NT2/D1 (cell line): Measurements from ENCODE around the gene MAPK13.

ENCODE experiments used
- DNase-seq: peaks from one replicate; pipeline ENCODE4 v3.0.0-alpha.2; 2011; ENCODE audit warnings: low read depth, low spot score
- H3K27me3 ChIP-seq: 2 replicates; pipeline ENCODE4 v1.6.0; 2011; ENCODE audit warnings: mild to moderate bottlenecking; ENCODE audit not compliant: insufficient read length, insufficient read depth
- H3K36me3 ChIP-seq: 2 replicates; pipeline ENCODE4 v1.6.1; 2011; ENCODE audit warnings: mild to moderate bottlenecking, low read length, mixed read lengths; ENCODE audit not compliant: insufficient read depth, insufficient read length
- H3K4me1 ChIP-seq: 2 replicates; pipeline ENCODE4 v1.5.1; 2011; ENCODE audit not compliant: insufficient read depth, insufficient read length
- H3K4me3 ChIP-seq: 2 replicates; pipeline ENCODE4 v1.5.1; 2011; ENCODE audit warnings: low read depth; ENCODE audit not compliant: insufficient read length
- H3K9ac ChIP-seq: 2 replicates; pipeline ENCODE4 v1.6.0; 2011; ENCODE audit warnings: low read depth; ENCODE audit not compliant: insufficient read length
- H3K9me3 ChIP-seq: 2 replicates; pipeline ENCODE4 v1.5.1; 2011; ENCODE audit warnings: mild to moderate bottlenecking, low read length; ENCODE audit not compliant: insufficient read depth
- SUZ12 ChIP-seq: IDR thresholded peaks from 2 replicates; pipeline ENCODE4 v1.6.1; 2011; ENCODE audit not compliant: insufficient read length, insufficient read depth; ENCODE audit errors: extremely low read depth
- YY1 ChIP-seq: IDR thresholded peaks from 2 replicates; pipeline ENCODE4 v1.6.1; 2011; ENCODE audit not compliant: insufficient read length, insufficient read depth
- ZNF274 ChIP-seq: IDR thresholded peaks from 2 replicates; pipeline ENCODE4 v1.6.1; 2011; ENCODE audit warnings: mild to moderate bottlenecking, low read depth, low read length

The MAPK13 gene

GRCh38 chr6:36115412-36115811 lies 14.9 kb upstream of the MAPK13 start:
- Histone ChIP-seq H3K9ac (no peak overlapping the region), H3K4me1 (peaks cover 6% of the 10 kb centered on the region)

GRCh38 chr6:36116066-36116864 lies 14.0 kb upstream of the MAPK13 start:
- Histone ChIP-seq H3K9me3 (no peaks in the 10 kb centered on the region), H3K27me3 (no peaks in the 10 kb centered on the region), H3K9ac (no peak overlapping the region), H3K4me1 (peaks cover 8% of the 10 kb centered on the region), H3K4me3 (no peak overlapping the region), H3K36me3 (peaks cover 5% of the 10 kb centered on the region)
- DNase-seq = no peak
- TF ChIP-seq YY1 (no peak), SUZ12 (no peak), ZNF274 (no peak)

More at GRCh38 chr6:36115412-36115811, 14.9 kb upstream of the MAPK13 start:
- Histone ChIP-seq H3K4me3 (no peak overlapping the region), H3K9me3 (no peaks in the 10 kb centered on the region), H3K36me3 (peaks cover 6% of the 10 kb centered on the region), H3K27me3 (no peaks in the 10 kb centered on the region)
- no peak for DNase-seq
- TF ChIP-seq YY1 (no peak), SUZ12 (no peak)

GRCh38 chr6:36116943-36117342 lies 13.4 kb upstream of the MAPK13 start:
- TF ChIP-seq YY1 (no peak), SUZ12 (no peak), ZNF274 (no peak)

GRCh38 chr6:36117658-36118549 lies 12.4 kb upstream of the MAPK13 start:
- Histone ChIP-seq H3K9me3 (no peaks in the 10 kb centered on the region), H3K9ac (no peak overlapping the region), H3K4me3 (no peak overlapping the region), H3K36me3 (no peaks in the 10 kb centered on the region), H3K27me3 (no peaks in the 10 kb centered on the region), H3K4me1 (peaks cover 10% of the 10 kb centered on the region)
- no peak for TF ChIP-seq YY1
- TF ChIP-seq SUZ12 = no peak
- no peak for TF ChIP-seq ZNF274
- DNase-seq = no peak

More at GRCh38 chr6:36116943-36117342, 13.4 kb upstream of the MAPK13 start:
- no peaks in the 10 kb centered on the region for H3K36me3 ChIP-seq
- no peaks in the 10 kb centered on the region for H3K27me3 ChIP-seq
- H3K4me3 ChIP-seq = no peak overlapping the region
- no peak for DNase-seq
- no peaks in the 10 kb centered on the region for H3K9me3 ChIP-seq
- peaks cover 8% of the 10 kb centered on the region for H3K4me1 ChIP-seq
- H3K9ac ChIP-seq = no peak overlapping the region

- Histone ChIP-seq H3K9ac (no peak overlapping the region), H3K36me3 (no peaks in the 10 kb centered on the region), H3K4me1 (peaks cover 8% of the 10 kb centered on the region), H3K4me3 (no peak overlapping the region), H3K27me3 (no peaks in the 10 kb centered on the region), H3K9me3 (no peaks in the 10 kb centered on the region)
- DNase-seq = no peak
- no peak for TF ChIP-seq ZNF274
- TF ChIP-seq YY1 = no peak
- no peak for TF ChIP-seq SUZ12
Observed at GRCh38 chr6:36118550-36119107, 11.7 kb upstream of the MAPK13 start.

- DNase-seq = no peak
- Histone ChIP-seq H3K36me3 (no peaks in the 10 kb centered on the region), H3K4me1 (peaks cover 4% of the 10 kb centered on the region), H3K4me3 (no peak overlapping the region), H3K27me3 (no peaks in the 10 kb centered on the region), H3K9ac (no peak overlapping the region), H3K9me3 (no peaks in the 10 kb centered on the region)
- no peak for TF ChIP-seq YY1
- no peak for TF ChIP-seq ZNF274
- no peak for TF ChIP-seq SUZ12
Observed at GRCh38 chr6:36119209-36119608, 11.1 kb upstream of the MAPK13 start.

GRCh38 chr6:36120018-36120417 lies 10.3 kb upstream of the MAPK13 start:
- Histone ChIP-seq H3K4me3 (no peak overlapping the region), H3K27me3 (no peaks in the 10 kb centered on the region), H3K36me3 (no peaks in the 10 kb centered on the region), H3K9me3 (no peaks in the 10 kb centered on the region), H3K4me1 (peaks cover 4% of the 10 kb centered on the region), H3K9ac (no peak overlapping the region)
- TF ChIP-seq YY1 (no peak), SUZ12 (no peak), ZNF274 (no peak)
- no peak for DNase-seq
